DOHH2 (cell line): Measurements from ENCODE around the gene LRRC8E.

Experiments used
- H3F3A ChIP-seq: fragments of 200-600 bp; sonication (generic), shearing (Covaris generic); 2 replicates; pipeline ENCODE4 v1.6.0; 2016; ENCODE audit warnings: antibody characterized with exemption, mild to moderate bottlenecking; ENCODE audit not compliant: control insufficient read depth, insufficient read depth
- H3K27ac ChIP-seq: fragments of 200-600 bp; sonication (generic); 2 replicates; pipeline ENCODE4 v1.5.1; 2014; ENCODE audit warnings: low read depth, mild to moderate bottlenecking, low read length, moderate library complexity
- H3K27me3 ChIP-seq: fragments of 200-600 bp; sonication (generic); 2 replicates; pipeline ENCODE4 v1.6.1; 2014; ENCODE audit warnings: mild to moderate bottlenecking, low read length, mixed read lengths; ENCODE audit not compliant: control insufficient read depth
- H3K36me3 ChIP-seq: fragments of 200-600 bp; sonication (generic); 2 replicates; pipeline ENCODE4 v1.6.1; 2014; ENCODE audit warnings: mild to moderate bottlenecking, low read length, moderate library complexity, mixed read lengths; ENCODE audit not compliant: control insufficient read depth
- H3K4me1 ChIP-seq: fragments of 200-600 bp; sonication (generic); 2 replicates; pipeline ENCODE4 v1.6.1; 2014; ENCODE audit warnings: mild to moderate bottlenecking, low read length, mixed read lengths; ENCODE audit not compliant: control insufficient read depth
- H3K4me2 ChIP-seq: fragments of 200-600 bp; sonication (generic); 2 replicates; pipeline ENCODE4 v1.6.0; 2014; ENCODE audit warnings: mild to moderate bottlenecking, low read length, moderate library complexity
- H3K4me3 ChIP-seq: fragments of 200-600 bp; sonication (generic); 2 replicates; pipeline ENCODE4 v1.5.1; 2014; ENCODE audit warnings: mild to moderate bottlenecking, low read length, mixed read lengths
- H3K79me2 ChIP-seq: fragments of 200-600 bp; sonication (generic); 2 replicates; pipeline ENCODE4 v1.6.1; 2014; ENCODE audit warnings: mild to moderate bottlenecking, low read length, mixed read lengths; ENCODE audit not compliant: control insufficient read depth
- H3K9me2 ChIP-seq: fragments of 200-600 bp; sonication (generic); replicated peaks from 2 replicates; pipeline ENCODE4 v1.6.1; 2014; ENCODE audit warnings: mild to moderate bottlenecking, low read length, mixed read lengths; ENCODE audit not compliant: control insufficient read depth
- H3K9me3 ChIP-seq: fragments of 200-600 bp; sonication (generic); 2 replicates; pipeline ENCODE4 v1.6.1; 2014; ENCODE audit warnings: antibody characterized with exemption, low read length, mixed read lengths; ENCODE audit not compliant: control insufficient read depth, insufficient read depth
- H4K20me1 ChIP-seq: fragments of 200-600 bp; sonication (generic); 2 replicates; pipeline ENCODE4 v1.6.0; 2014; ENCODE audit warnings: low read depth, mild to moderate bottlenecking, antibody characterized with exemption, low read length, moderate library complexity; ENCODE audit not compliant: control insufficient read depth, insufficient read depth
- EZH2phosphoT487 ChIP-seq: fragments of 200-600 bp; sonication (generic); IDR thresholded peaks from 2 replicates; pipeline ENCODE4 v1.6.1; 2017; ENCODE audit warnings: borderline replicate concordance, mild to moderate bottlenecking, antibody characterized with exemption, low read length, moderate library complexity, mixed read lengths
- TF ChIP-seq, protein P1 (sequence below): fragments of 200-600 bp; sonication (generic); IDR thresholded peaks from one replicate; pipeline ENCODE4 v1.5.1; 2014; ENCODE audit warnings: antibody characterized with exemption, mild to moderate bottlenecking, low read depth, low read length; ENCODE audit not compliant: poor library complexity, severe bottlenecking

Gene LRRC8E

DNA sequence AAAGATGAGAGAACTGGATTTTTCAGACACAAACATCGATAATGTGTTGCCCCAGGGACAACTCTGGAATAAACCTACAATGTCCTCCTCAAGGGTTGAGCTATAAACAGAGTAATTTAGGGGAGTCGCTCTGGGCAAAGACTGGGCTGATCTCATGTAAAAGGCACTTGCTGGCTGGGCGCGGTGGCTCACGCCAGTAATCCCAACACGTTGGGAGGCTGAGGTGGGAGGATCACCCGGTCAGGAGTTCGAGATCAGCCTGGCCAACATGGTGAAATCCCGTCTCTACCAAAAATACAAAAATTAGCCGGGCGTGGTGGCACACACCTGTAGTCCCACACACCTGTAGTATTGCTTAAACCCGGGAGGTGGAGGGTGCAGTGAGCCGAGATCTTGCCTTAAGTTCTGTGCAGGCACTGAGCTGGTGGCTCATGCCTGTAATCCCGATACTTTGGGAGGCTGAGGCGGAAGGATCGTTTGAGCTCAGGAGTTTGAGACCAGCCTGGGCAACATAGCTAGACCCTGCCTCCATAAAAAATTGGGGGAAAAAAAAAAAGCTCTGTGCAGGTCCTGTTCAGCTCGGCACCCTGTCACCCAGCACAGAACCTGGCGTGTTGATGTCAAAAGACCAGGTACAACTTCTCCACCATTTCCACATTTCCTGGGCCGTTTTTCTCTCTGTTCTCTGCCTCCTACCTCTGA is 53.7 kb downstream of the LRRC8E start:
- H3K4me2 ChIP-seq = peak overlapping the region; percentile 76
- no peaks in the 10 kb centered on the region for H3K9me2 ChIP-seq
- peaks cover 4% of the 10 kb centered on the region; the same call in 1 of the 2 replicates for H4K20me1 ChIP-seq
- no peaks in the 10 kb centered on the region; the same call in 1 of the 2 replicates for H3F3A ChIP-seq
- peak overlapping the region; percentile 98 for H3K4me3 ChIP-seq
- no peaks in the 10 kb centered on the region for H3K27me3 ChIP-seq
- peaks cover 47% of the 10 kb centered on the region for H3K36me3 ChIP-seq
- peaks cover 22% of the 10 kb centered on the region for H3K4me1 ChIP-seq
- no peak overlapping the region for H3K27ac ChIP-seq
- H3K79me2 ChIP-seq = peaks cover 65% of the 10 kb centered on the region
- no peaks in the 10 kb centered on the region for H3K9me3 ChIP-seq
- TF ChIP-seq EZH2phosphoT487 = no peak
- TF ChIP-seq, protein P1, sequence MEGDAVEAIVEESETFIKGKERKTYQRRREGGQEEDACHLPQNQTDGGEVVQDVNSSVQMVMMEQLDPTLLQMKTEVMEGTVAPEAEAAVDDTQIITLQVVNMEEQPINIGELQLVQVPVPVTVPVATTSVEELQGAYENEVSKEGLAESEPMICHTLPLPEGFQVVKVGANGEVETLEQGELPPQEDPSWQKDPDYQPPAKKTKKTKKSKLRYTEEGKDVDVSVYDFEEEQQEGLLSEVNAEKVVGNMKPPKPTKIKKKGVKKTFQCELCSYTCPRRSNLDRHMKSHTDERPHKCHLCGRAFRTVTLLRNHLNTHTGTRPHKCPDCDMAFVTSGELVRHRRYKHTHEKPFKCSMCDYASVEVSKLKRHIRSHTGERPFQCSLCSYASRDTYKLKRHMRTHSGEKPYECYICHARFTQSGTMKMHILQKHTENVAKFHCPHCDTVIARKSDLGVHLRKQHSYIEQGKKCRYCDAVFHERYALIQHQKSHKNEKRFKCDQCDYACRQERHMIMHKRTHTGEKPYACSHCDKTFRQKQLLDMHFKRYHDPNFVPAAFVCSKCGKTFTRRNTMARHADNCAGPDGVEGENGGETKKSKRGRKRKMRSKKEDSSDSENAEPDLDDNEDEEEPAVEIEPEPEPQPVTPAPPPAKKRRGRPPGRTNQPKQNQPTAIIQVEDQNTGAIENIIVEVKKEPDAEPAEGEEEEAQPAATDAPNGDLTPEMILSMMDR = no peak

DNA sequence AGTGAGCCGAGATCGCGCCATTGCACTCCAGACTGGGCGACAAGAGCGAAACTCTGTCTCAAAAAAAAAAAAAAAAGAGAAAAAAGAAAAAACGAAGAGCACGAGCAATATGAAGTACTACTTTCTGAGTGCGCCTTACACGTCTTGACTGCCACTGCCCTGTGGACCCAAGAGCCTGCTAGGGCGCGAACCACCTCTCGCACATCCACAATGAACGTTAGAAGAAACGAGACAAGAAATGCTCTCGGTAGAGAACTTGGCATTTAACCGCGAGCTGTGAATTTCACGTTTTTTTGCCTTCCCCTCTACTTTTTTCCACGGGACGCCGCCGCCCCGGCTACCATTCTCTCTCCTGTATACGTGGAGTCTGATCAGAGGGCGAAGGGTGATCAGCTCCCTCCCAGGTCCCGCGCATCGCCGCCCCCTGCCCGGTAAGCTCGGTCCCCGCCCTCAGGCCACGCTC is 54.7 kb downstream of the LRRC8E start:
- H4K20me1 ChIP-seq = peaks cover 4% of the 10 kb centered on the region; the same call in 1 of the 2 replicates
- H3K4me1 ChIP-seq = peaks cover 22% of the 10 kb centered on the region
- no peak for TF ChIP-seq EZH2phosphoT487
- TF ChIP-seq, protein P1 = no peak

DNA sequence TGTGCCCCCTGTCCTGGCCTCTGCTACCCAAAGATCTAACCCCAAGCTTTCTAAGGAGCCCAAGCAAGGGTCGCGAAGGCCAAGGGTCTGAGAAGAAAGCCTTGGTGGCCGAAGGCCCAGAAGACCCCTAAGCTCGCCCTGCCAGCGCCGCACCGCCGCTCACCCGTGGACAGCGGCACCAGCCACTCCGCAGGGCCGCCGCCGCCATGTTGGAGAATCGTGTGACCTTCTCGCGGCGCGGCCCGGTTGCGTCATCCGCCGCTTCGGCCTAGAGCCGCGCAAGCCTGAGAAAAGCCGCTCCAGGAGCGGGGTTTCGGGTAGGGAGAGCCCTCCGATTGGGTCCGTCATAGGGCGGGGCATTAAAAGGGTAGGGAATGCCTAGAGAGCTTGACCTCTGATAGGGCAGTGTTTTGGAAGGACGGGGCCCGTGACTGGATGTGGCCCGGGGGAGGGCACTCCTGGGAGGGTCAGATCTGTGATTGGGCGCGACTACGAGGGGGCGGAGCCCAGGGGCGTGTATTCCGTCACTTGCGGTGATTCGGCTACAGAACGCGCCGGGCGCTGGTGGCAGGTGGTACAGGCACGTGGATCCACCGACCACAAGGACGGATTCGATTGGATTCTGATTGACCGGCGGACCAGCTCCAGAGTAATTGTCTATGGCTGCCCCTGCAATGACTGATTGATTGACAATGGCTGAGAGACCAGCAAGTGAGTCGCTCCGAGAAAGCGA is 55.3 kb downstream of the LRRC8E start, which contains the start of gene TIMM44:
Gene TIMM44, minus strand, starts transcription at position 223 of the 733 bp plus-strand sequence. Its CDS starts 15 bp downstream, at position 208.
- H3K27me3 ChIP-seq = no peaks in the 10 kb centered on the region
- peak within 1 kb of the TSS; percentile 98 for H3K4me3 ChIP-seq
- H3K4me1 ChIP-seq = peaks cover 22% of the 10 kb centered on the region
- peak within 1 kb of the TSS; percentile 99 for H3K4me2 ChIP-seq
- peaks cover 4% of the 10 kb centered on the region; the same call in 1 of the 2 replicates for H4K20me1 ChIP-seq
- peaks cover 57% of the 10 kb centered on the region for H3K79me2 ChIP-seq
- H3F3A ChIP-seq = no peaks in the 10 kb centered on the region; the same call in 1 of the 2 replicates
- H3K36me3 ChIP-seq = peaks cover 33% of the 10 kb centered on the region
- H3K9me2 ChIP-seq = no peaks in the 10 kb centered on the region
- no peaks in the 10 kb centered on the region for H3K9me3 ChIP-seq
- H3K27ac ChIP-seq = peak within 1 kb of the TSS; percentile 69
- TF ChIP-seq, protein P1 = no peak
- no peak for TF ChIP-seq EZH2phosphoT487

More for the DNA sequence above, 54.7 kb downstream of the LRRC8E start:
- Histone ChIP-seq H3K9me3 (no peaks in the 10 kb centered on the region), H3K4me2 (peak overlapping the region; percentile 76), H3K27ac (peak overlapping the region; percentile 69), H3K36me3 (peaks cover 38% of the 10 kb centered on the region), H3F3A (no peaks in the 10 kb centered on the region; the same call in 1 of the 2 replicates), H3K4me3 (peak overlapping the region; percentile 98), H3K79me2 (peaks cover 60% of the 10 kb centered on the region), H3K9me2 (no peaks in the 10 kb centered on the region), H3K27me3 (no peaks in the 10 kb centered on the region)
